HS-27A (cell line): Measurements from ENCODE around the gene CDCA8.
"Not testable (repeated sequence)": the region's sequence is repeated elsewhere in the genome, so short reads cannot be mapped to it uniquely, and the experiment has no call there.

Experiments
- DNase-seq: peaks from one replicate; pipeline ENCODE4 v3.0.0-alpha.2; 2012; ENCODE audit warnings: low read depth, missing footprints

Gene CDCA8

GRCh38 chr1:37673920-37674319 is 18.4 kb upstream of the CDCA8 start:
- DNase-seq: no peak

- DNase-seq: no peak
These were observed 15.8 kb upstream of the CDCA8 start for GRCh38 chr1:37676281-37677142.

GRCh38 chr1:37677143-37677439 is 15.2 kb upstream of the CDCA8 start:
- no peak for DNase-seq

- no peak for DNase-seq
These were observed 14.5 kb upstream of the CDCA8 start for GRCh38 chr1:37677808-37678207.

GRCh38 chr1:37680933-37681332 is 11.4 kb upstream of the CDCA8 start:
- no peak for DNase-seq

GRCh38 chr1:37682334-37682987 is 9.9 kb upstream of the CDCA8 start:
- no peak for DNase-seq

GRCh38 chr1:37684182-37684581 is 8.1 kb upstream of the CDCA8 start:
- not testable (repeated sequence) for DNase-seq

GRCh38 chr1:37685722-37686121 is 6.6 kb upstream of the CDCA8 start:
- no peak for DNase-seq

- DNase-seq: not testable (repeated sequence)
These were observed 4.6 kb upstream of the CDCA8 start for GRCh38 chr1:37687764-37688163.

- DNase-seq: no peak
These were observed 3.4 kb upstream of the CDCA8 start for GRCh38 chr1:37688926-37689325.

- DNase-seq: no peak
These were observed 729 bp upstream of the CDCA8 start for GRCh38 chr1:37691497-37692077.

GRCh38 chr1:37692834-37693175 is 489 bp downstream of the CDCA8 start:
- DNase-seq: no peak

GRCh38 chr1:37697090-37697489 is 4.8 kb downstream of the CDCA8 start:
- no peak for DNase-seq

- DNase-seq: no peak
These were observed 5.4 kb downstream of the CDCA8 start for GRCh38 chr1:37697737-37698136.

GRCh38 chr1:37699147-37699546 is 6.8 kb downstream of the CDCA8 start:
- DNase-seq: no peak

GRCh38 chr1:37701051-37701450 is 8.7 kb downstream of the CDCA8 start:
- no peak for DNase-seq

- DNase-seq: no peak
These were observed 10.7 kb downstream of the CDCA8 start for GRCh38 chr1:37703061-37703460.

- DNase-seq: no peak
These were observed 12.7 kb downstream of the CDCA8 start for GRCh38 chr1:37704966-37705365.

- DNase-seq: no peak
These were observed 13.1 kb downstream of the CDCA8 start for GRCh38 chr1:37705399-37705798.

GRCh38 chr1:37708471-37708870 is 16.2 kb downstream of the CDCA8 start:
- DNase-seq: no peak

- no peak for DNase-seq
These were observed 21.9 kb downstream of the CDCA8 start for GRCh38 chr1:37714226-37714625.

GRCh38 chr1:37714689-37715088 is 22.4 kb downstream of the CDCA8 start:
- no peak for DNase-seq

- no peak for DNase-seq
These were observed 24.0 kb downstream of the CDCA8 start for GRCh38 chr1:37716321-37716720.

- DNase-seq: no peak
These were observed 25.3 kb downstream of the CDCA8 start for GRCh38 chr1:37717631-37718030.
